ENCODE measurements around the gene KLHL12.
A peak's percentile ranks its signal among the peaks of the same experiment; 100 is the strongest.

Gene KLHL12

DNA sequence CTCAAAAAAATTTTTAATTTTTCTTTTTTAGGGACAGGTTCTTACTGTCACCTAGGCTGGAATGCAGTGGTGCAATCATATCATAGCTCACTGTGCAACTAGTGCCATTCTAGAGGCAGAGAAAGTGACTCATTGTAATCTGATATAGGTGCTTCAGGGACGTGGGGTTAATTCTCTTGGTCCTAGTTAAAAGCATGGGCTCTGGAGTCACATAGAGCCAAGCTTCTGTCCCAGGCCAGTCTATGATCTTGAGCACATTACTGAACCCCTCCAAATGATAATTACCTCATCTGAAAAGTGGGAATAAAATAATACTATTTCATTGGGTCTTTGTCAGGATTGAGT lies 32.2 kb upstream of the KLHL12 start:
- peak; percentile 62 for DNase-seq (ENCODE audit: extremely low spot score)
- ChIA-PET CTCF (interaction anchor here (1.0 kb wide), 1 partner anchor 41 kb away, joined by 6 read pairs; no protein-coding TSS in a partner anchor), POLR2A (interaction anchor here (0.9 to 1.7 kb wide), 3 partner anchors 9 to 47 kb away, joined by 6 to 9 read pairs (median 8); partner anchors contain the start of gene TMEM183A)
- no peak for TF ChIP-seq NFRKB (IDR thresholded peaks at IDR 0.05)
- no peak for TF ChIP-seq LEF1 (IDR thresholded peaks at IDR 0.05; ENCODE audit: borderline replicate concordance)
- no peak for TF ChIP-seq TARDBP (IDR thresholded peaks at IDR 0.05)
- TF ChIP-seq BHLHE40 (IDR thresholded peaks at IDR 0.05; ENCODE audit: borderline replicate concordance) = no peak
- no peak for TF ChIP-seq FOXM1 (IDR thresholded peaks at IDR 0.05; ENCODE audit: borderline replicate concordance)
- no peak for TF ChIP-seq L3MBTL2 (conservative IDR thresholded peaks at IDR 0.05)
- TF ChIP-seq PKNOX1 (IDR thresholded peaks at IDR 0.05) = no peak
- TF ChIP-seq ZNF384 (IDR thresholded peaks at IDR 0.05) = no peak
- no peak for TF ChIP-seq FOXA1 (IDR thresholded peaks at IDR 0.05)
- no peak for TF ChIP-seq SUZ12 (IDR thresholded peaks at IDR 0.05)
- no peak for TF ChIP-seq HDGF (IDR thresholded peaks at IDR 0.05; ENCODE audit: borderline replicate concordance)
- no peak for TF ChIP-seq ARNT (IDR thresholded peaks at IDR 0.05)

- no peak for DNase-seq (ENCODE audit: extremely low spot score)
- TF ChIP-seq SP1 (IDR thresholded peaks at IDR 0.05) (no peak), ELF4 (IDR thresholded peaks at IDR 0.05) (no peak), ARNT (IDR thresholded peaks at IDR 0.05) (no peak), LEF1 (IDR thresholded peaks at IDR 0.05; ENCODE audit: borderline replicate concordance) (no peak), L3MBTL2 (conservative IDR thresholded peaks at IDR 0.05) (no peak), PKNOX1 (IDR thresholded peaks at IDR 0.05) (no peak), SUZ12 (IDR thresholded peaks at IDR 0.05) (no peak), HDGF (IDR thresholded peaks at IDR 0.05; ENCODE audit: borderline replicate concordance) (no peak)
- ChIA-PET POLR2A (interaction anchor here (0.9 to 1.7 kb wide), 3 partner anchors 9 to 48 kb away, joined by 6 to 9 read pairs (median 8); partner anchors contain the start of gene TMEM183A), CTCF (interaction anchor here (1.0 kb wide), 1 partner anchor 42 kb away, joined by 6 read pairs; no protein-coding TSS in a partner anchor)
Measured at GRCh38 chr1:202958544-202959275, 31.7 kb upstream of the KLHL12 start.

- ChIA-PET POLR2A (no interaction called here), CTCF (no interaction called here)
- DNase-seq (ENCODE audit: extremely low spot score) = peak; percentile 97
- TF ChIP-seq SP1 (IDR thresholded peaks at IDR 0.05) (no peak), ARNT (IDR thresholded peaks at IDR 0.05) (no peak), HDGF (IDR thresholded peaks at IDR 0.05; ENCODE audit: borderline replicate concordance) (no peak), LEF1 (IDR thresholded peaks at IDR 0.05; ENCODE audit: borderline replicate concordance) (peak; percentile 44; the same call in 1 of the 2 replicates), NFRKB (IDR thresholded peaks at IDR 0.05) (no peak)
Measured at GRCh38 chr1:202957733-202958543, 30.9 kb upstream of the KLHL12 start, which contains the start of gene ADIPOR1. Gene ADIPOR1, minus strand, starts transcription at chr1:202958312. Its CDS starts 7,242 bp downstream, at chr1:202951070.

DNA sequence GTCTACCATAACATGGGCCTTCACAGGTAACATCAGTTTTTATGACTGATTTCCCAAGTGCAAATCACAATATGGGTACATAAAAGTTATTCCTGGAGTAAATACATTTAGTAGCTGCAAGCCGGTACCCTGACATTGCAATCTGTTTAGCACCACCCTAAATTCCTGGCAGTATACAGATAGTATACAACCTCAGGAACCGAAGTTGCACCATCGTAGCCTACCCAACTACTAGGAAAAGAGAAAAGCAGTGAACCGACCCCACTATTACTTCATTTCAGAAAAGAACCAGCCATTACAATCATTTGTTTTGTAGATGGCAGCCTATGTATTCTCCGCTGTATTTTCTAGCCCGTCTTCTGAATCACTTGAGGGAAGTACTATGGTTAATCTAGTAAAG lies 29.9 kb upstream of the KLHL12 start:
- no peak for DNase-seq (ENCODE audit: extremely low spot score)
- ChIA-PET POLR2A (no interaction called here), CTCF (no interaction called here)
- TF ChIP-seq LEF1 (IDR thresholded peaks at IDR 0.05; ENCODE audit: borderline replicate concordance) (no peak), NFRKB (IDR thresholded peaks at IDR 0.05) (no peak), ZNF384 (IDR thresholded peaks at IDR 0.05) (no peak), SUZ12 (IDR thresholded peaks at IDR 0.05) (no peak), ELF4 (IDR thresholded peaks at IDR 0.05) (no peak), SP1 (IDR thresholded peaks at IDR 0.05) (no peak)

GRCh38 chr1:202954057-202954745 lies 27.2 kb upstream of the KLHL12 start:
- CTCF ChIA-PET = interaction anchor here (0.6 kb wide), 1 partner anchor 17 kb away, joined by 8 read pairs; no protein-coding TSS in a partner anchor
- no peak for DNase-seq (ENCODE audit: extremely low spot score)
- POLR2A ChIA-PET = interaction anchor here (1.2 kb wide), 1 partner anchor 27 kb away, joined by 4 read pairs; the partner anchor contains the start of gene KLHL12
- no peak for TF ChIP-seq BHLHE40 (IDR thresholded peaks at IDR 0.05; ENCODE audit: borderline replicate concordance)
- no peak for TF ChIP-seq TARDBP (IDR thresholded peaks at IDR 0.05)
- no peak for TF ChIP-seq ELF4 (IDR thresholded peaks at IDR 0.05)
- no peak for TF ChIP-seq ARNT (IDR thresholded peaks at IDR 0.05)
- TF ChIP-seq L3MBTL2 (conservative IDR thresholded peaks at IDR 0.05) = no peak
- no peak for TF ChIP-seq FOXA1 (IDR thresholded peaks at IDR 0.05)
- TF ChIP-seq ZNF384 (IDR thresholded peaks at IDR 0.05) = no peak
- TF ChIP-seq LEF1 (IDR thresholded peaks at IDR 0.05; ENCODE audit: borderline replicate concordance) = no peak

- ChIA-PET POLR2A (interaction anchor here (0.8 kb wide), 1 partner anchor 10 kb away, joined by 3 read pairs; no protein-coding TSS in a partner anchor), CTCF (interaction anchor here (0.6 kb wide), 1 partner anchor 16 kb away, joined by 8 read pairs; no protein-coding TSS in a partner anchor)
- TF ChIP-seq FOXK2 (IDR thresholded peaks at IDR 0.05) = no peak
- no peak for TF ChIP-seq NFRKB (IDR thresholded peaks at IDR 0.05)
- TF ChIP-seq TARDBP (IDR thresholded peaks at IDR 0.05) = no peak
- no peak for TF ChIP-seq HDGF (IDR thresholded peaks at IDR 0.05; ENCODE audit: borderline replicate concordance)
- DNase-seq (ENCODE audit: extremely low spot score) = no peak
Measured at GRCh38 chr1:202953392-202953791, 26.4 kb upstream of the KLHL12 start.
